HG02798 (cell line): ENCODE results near the gene PIGQ.

Experiments
- ATAC-seq: cut with Tn5 transposase; IDR thresholded peaks from one replicate; pipeline ENCODE4 v1.9.1; 2021; ENCODE audit warnings: mild to moderate bottlenecking; ENCODE audit not compliant: unreplicated experiment, poor library complexity

The PIGQ gene

GRCh38 chr16:533391-534123 is 36.2 kb upstream of the PIGQ start:
- ATAC-seq = no peak

GRCh38 chr16:534135-534534 is 35.6 kb upstream of the PIGQ start:
- ATAC-seq = no peak

GRCh38 chr16:534856-535445 is 34.8 kb upstream of the PIGQ start:
- no peak for ATAC-seq

GRCh38 chr16:535446-536405 is 34.0 kb upstream of the PIGQ start:
- ATAC-seq = no peak

GRCh38 chr16:536746-537145 is 33.0 kb upstream of the PIGQ start:
- no peak for ATAC-seq

GRCh38 chr16:537415-538335 is 32.1 kb upstream of the PIGQ start:
- no peak for ATAC-seq

- no peak for ATAC-seq
Measured at GRCh38 chr16:539901-540530, 29.8 kb upstream of the PIGQ start.

- ATAC-seq = no peak
Measured at GRCh38 chr16:540645-541340, 29.0 kb upstream of the PIGQ start.

- no peak for ATAC-seq
Measured at GRCh38 chr16:543301-544164, 26.2 kb upstream of the PIGQ start.

GRCh38 chr16:544517-544916 is 25.3 kb upstream of the PIGQ start:
- no peak for ATAC-seq

GRCh38 chr16:546909-547770 is 22.6 kb upstream of the PIGQ start:
- no peak for ATAC-seq

- ATAC-seq = no peak
Measured at GRCh38 chr16:548586-548985, 21.2 kb upstream of the PIGQ start.

- ATAC-seq = no peak
Measured at GRCh38 chr16:549544-550263, 20.1 kb upstream of the PIGQ start.

- no peak for ATAC-seq
Measured at GRCh38 chr16:551210-551609, 18.6 kb upstream of the PIGQ start.

GRCh38 chr16:552171-552570 is 17.6 kb upstream of the PIGQ start:
- no peak for ATAC-seq

- no peak for ATAC-seq
Measured at GRCh38 chr16:553601-554296, 16.0 kb upstream of the PIGQ start.
